NOMO-1 treated with dmso at 0.1 percent for 144 hours (cell line): ENCODE results near the gene UBE2M.
"Not testable (repeated sequence)": the region's sequence is repeated elsewhere in the genome, so short reads cannot be mapped to it uniquely, and the experiment has no call there.

ENCODE experiments used
- DNase-seq: peaks from one replicate; lab custom pipeline; 2025; ENCODE audit not compliant: unreplicated experiment; lab: John Stamatoyannopoulos, UW

Gene UBE2M

GRCh38 chr19:58513694-58514563 lies 44.5 kb downstream of the UBE2M start:
- DNase-seq: peak; percentile 81

DNA sequence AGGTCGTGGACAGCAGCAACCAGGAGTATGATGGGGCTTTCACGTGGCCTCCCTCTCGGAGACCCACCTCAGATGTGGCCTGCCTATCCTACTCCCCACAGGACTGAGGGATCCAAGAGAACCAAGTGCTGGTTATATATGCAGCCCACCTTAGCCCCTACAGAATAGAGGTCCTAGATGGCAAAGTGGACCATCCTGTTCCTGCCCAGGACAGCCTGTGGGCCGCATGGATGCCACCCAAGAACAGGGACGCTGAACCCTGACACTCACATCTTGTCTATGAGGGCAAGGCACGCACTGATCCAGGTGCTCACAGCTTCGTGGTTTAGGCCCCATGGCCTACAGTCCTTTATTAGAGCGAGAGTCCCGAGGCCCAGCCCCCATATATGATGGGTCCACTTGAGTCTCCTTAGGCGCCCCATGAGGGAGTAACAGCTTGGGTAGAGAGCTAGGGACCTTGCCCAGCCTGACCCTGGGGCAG lies 45.2 kb downstream of the UBE2M start:
- DNase-seq: no peak

GRCh38 chr19:58511353-58512208 lies 46.8 kb downstream of the UBE2M start, which contains the start of gene SLC27A5:
Gene SLC27A5, minus strand, starts transcription at chr19:58511992. Its CDS starts 37 bp downstream, at chr19:58511955.
- no peak for DNase-seq

GRCh38 chr19:58510084-58510862 lies 48.1 kb downstream of the UBE2M start:
- DNase-seq: no peak

- no peak for DNase-seq
Measured at GRCh38 chr19:58509731-58510083, 48.7 kb downstream of the UBE2M start.

- DNase-seq: not testable (repeated sequence)
Measured at GRCh38 chr19:58507602-58508223, 50.7 kb downstream of the UBE2M start.
